ENCODE data around the gene P4HB. TPM values are rescaled to one million over a fixed set of nuclear protein-coding genes. Genes with fewer than 3 reads are reported as not detected.

The P4HB gene
- total RNA-seq (191 and 197 TPM in 2 replicates), polyA plus RNA-seq (37.4 and 42.5 TPM in 2 replicates), polyA minus RNA-seq (187 and 195 TPM in 2 replicates)
- 168 TPM for total RNA-seq (2013)

DNA sequence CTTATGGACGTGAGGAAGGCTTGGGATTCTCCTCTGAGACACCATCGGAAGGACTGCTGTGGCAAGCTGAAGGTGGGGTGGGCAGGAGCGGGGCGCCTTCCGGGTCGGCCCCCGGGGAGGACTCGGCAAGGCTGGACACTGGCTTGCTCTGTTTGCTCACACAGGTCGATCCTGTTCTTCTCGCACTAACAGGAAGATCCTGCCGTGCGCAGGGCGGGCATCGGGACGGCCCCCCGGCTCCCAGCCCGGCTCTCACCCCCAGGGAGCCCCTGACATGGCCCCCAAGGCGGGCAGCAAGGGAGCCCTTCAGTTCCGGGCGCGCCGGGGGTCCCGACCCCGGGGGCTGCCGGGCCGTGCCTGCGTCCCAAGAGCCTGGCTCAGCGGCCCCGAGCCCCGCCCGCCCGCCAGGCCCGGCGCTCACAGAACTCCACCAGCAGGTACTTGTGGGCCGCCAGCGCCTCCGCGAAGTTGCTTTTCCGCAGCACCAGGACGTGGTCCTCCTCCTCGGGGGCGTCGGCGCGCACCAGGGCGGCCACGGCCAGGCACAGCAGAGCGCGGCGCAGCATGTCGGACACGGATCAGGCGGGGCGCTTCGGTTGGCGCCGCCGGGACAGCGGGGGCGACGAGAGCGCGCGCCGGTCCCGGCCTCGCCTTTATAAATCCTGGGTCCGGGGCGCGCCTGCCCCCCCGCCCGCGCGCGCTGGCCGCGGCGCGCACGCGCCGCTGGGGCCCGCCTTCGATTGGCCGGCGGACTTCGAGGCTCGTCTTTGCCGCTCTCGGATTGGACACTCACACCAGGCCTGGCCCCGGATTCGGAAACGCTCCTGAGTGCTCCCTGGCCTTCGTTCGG, at the start of gene P4HB:
Gene P4HB (minus strand): TSS at position 630 of the 850 bp plus-strand sequence. CDS start 64 bp downstream, at position 566.
- H3K9me3 ChIP-seq (ENCODE audit: control extremely low read depth in 1 of 3, control insufficient read depth in 2 of 3, insufficient read depth in 1 of 3, low read length in 2 of 3): no peaks in the 10 kb centered on the region
- peak within 1 kb of the TSS; percentile 76 for H2AFZ ChIP-seq (ENCODE audit: insufficient read depth, low read depth, low read length, poor library complexity, severe bottlenecking)
- intact Hi-C loops (cut with micrococcal nuclease): loop anchor here (1.0 to 10.0 kb wide), 11 partner anchors 11 to 435 kb away; partner anchors contain the start of genes ALYREF, ANAPC11, ARHGDIA and ARL16
- POLR2A ChIA-PET: interaction anchor here (1.0 to 2.5 kb wide), 3 partner anchors 10 to 27 kb away, joined by 6 to 15 read pairs (median 9); partner anchors contain the start of genes ARHGDIA and MCRIP1
- peaks cover 53% of the 10 kb centered on the region for H3K79me2 ChIP-seq (ENCODE audit: control insufficient read depth, insufficient read depth, low read length)
- ATAC-seq (ENCODE audit: low read depth) (no peak), DNase-seq (no peak)
- Mint-ChIP-seq H3K4me3 (peak within 1 kb of the TSS; percentile 92), H3K4me1 (peaks cover 32% of the 10 kb centered on the region), H3K9me3 (ENCODE audit: insufficient read depth) (no peaks in the 10 kb centered on the region), H3K27ac (peak within 1 kb of the TSS; percentile 96), H3K27me3 (no peaks in the 10 kb centered on the region)
- CTCF ChIA-PET: interaction anchor here (1.0 to 1.6 kb wide), 2 partner anchors 10 to 157 kb away, joined by 4 to 7 read pairs; partner anchors contain the start of genes ARHGDIA and MRPL12
- TF ChIP-seq, protein P1, sequence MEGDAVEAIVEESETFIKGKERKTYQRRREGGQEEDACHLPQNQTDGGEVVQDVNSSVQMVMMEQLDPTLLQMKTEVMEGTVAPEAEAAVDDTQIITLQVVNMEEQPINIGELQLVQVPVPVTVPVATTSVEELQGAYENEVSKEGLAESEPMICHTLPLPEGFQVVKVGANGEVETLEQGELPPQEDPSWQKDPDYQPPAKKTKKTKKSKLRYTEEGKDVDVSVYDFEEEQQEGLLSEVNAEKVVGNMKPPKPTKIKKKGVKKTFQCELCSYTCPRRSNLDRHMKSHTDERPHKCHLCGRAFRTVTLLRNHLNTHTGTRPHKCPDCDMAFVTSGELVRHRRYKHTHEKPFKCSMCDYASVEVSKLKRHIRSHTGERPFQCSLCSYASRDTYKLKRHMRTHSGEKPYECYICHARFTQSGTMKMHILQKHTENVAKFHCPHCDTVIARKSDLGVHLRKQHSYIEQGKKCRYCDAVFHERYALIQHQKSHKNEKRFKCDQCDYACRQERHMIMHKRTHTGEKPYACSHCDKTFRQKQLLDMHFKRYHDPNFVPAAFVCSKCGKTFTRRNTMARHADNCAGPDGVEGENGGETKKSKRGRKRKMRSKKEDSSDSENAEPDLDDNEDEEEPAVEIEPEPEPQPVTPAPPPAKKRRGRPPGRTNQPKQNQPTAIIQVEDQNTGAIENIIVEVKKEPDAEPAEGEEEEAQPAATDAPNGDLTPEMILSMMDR (IDR thresholded peaks at IDR 0.05): no peak
- TF ChIP-seq EZH2 (IDR thresholded peaks at IDR 0.05; ENCODE audit: borderline replicate concordance, insufficient read depth, low read depth, low read length, poor library complexity, severe bottlenecking): no peak
- peak within 1 kb of the TSS; percentile 84 for H3K9ac ChIP-seq (ENCODE audit: low read length)
- H3K36me3 ChIP-seq (replicated peaks in 1 of 2; ENCODE audit: control extremely low read depth in 1 of 2, control insufficient read depth in 1 of 2, extremely low read depth in 1 of 2, insufficient read depth in 2 of 2, low read length in 1 of 2): peaks cover under 1 to 19% of the 10 kb centered on the region in 2 experiments
- under 1% methylated on average over 95 of the region's 95 CpGs for WGBS (ENCODE audit: insufficient coverage)
- peak within 1 kb of the TSS; percentile 94 to 98 for H3K27ac ChIP-seq (ENCODE audit: low read length in 2 of 2)
- no peaks in the 10 kb centered on the region for H3K27me3 ChIP-seq (replicated peaks in 1 of 4; ENCODE audit: control extremely low read depth in 1 of 4, control insufficient read depth in 3 of 4, insufficient read depth in 4 of 4, low read length in 3 of 4)
- H3K4me2 ChIP-seq (replicated peaks; ENCODE audit: low read depth, low read length, poor library complexity, severe bottlenecking): peak within 1 kb of the TSS; percentile 87
- peak within 1 kb of the TSS; percentile 71 to 80 (median 75) for H3K4me3 ChIP-seq (ENCODE audit: control extremely low read depth in 1 of 5, extremely low read depth in 1 of 5, insufficient read depth in 1 of 5, low read depth in 2 of 5, low read length in 4 of 5)
- H4K20me1 ChIP-seq (ENCODE audit: control insufficient read depth, insufficient read depth, low read length, poor library complexity, severe bottlenecking): peaks cover 36% of the 10 kb centered on the region
- peaks cover 17 to 26% of the 10 kb centered on the region in 2 donors for H3K4me1 ChIP-seq (ENCODE audit: control insufficient read depth in 2 of 2, insufficient read depth in 2 of 2, low read length in 2 of 2)

Data from B cell (primary cell).